AG08395 (cell line): ENCODE results near the gene BNIP2.

Experiments used
- DNase-seq: peaks from one replicate; pipeline ENCODE4 v3.0.0; 2012; ENCODE audit warnings: mixed read lengths, low spot score

Gene BNIP2

GRCh38 chr15:59632714-59633113 is 56.4 kb downstream of the BNIP2 start:
- peak; percentile 41 for DNase-seq

- DNase-seq, result peak; percentile 55
Measured at GRCh38 chr15:59622289-59622688, 66.8 kb downstream of the BNIP2 start.

- DNase-seq, result no peak
Measured at GRCh38 chr15:59618406-59618805, 70.7 kb downstream of the BNIP2 start.

- no peak for DNase-seq
Measured at GRCh38 chr15:59616379-59616778, 72.7 kb downstream of the BNIP2 start.

GRCh38 chr15:59615661-59616060 is 73.5 kb downstream of the BNIP2 start:
- DNase-seq, result no peak

- no peak for DNase-seq
Measured at GRCh38 chr15:59614153-59614552, 75.0 kb downstream of the BNIP2 start.

- DNase-seq, result peak; percentile 26
Measured at GRCh38 chr15:59611276-59612260, 77.6 kb downstream of the BNIP2 start, which contains the start of gene GCNT3. GCNT3 (plus strand) TSS chr15:59611783; CDS start chr15:59618239, 6,456 bp downstream.

GRCh38 chr15:59609730-59610712 is 79.1 kb downstream of the BNIP2 start:
- no peak for DNase-seq
